Pericardium fibroblast (primary cell): ENCODE measurements around the gene RHOXF2. TPM values are rescaled to one million over a fixed set of nuclear protein-coding genes. Genes with fewer than 3 reads are reported as not detected.

ENCODE experiments used
- total RNA-seq: library from RNA; depleted of rRNA; stranded (reverse); fragments of >200 nt; gene quantifications from 2 replicates; pipeline ENCODE4 v1.2.3, GENCODE V29; 2015

The RHOXF2 gene, protein sequence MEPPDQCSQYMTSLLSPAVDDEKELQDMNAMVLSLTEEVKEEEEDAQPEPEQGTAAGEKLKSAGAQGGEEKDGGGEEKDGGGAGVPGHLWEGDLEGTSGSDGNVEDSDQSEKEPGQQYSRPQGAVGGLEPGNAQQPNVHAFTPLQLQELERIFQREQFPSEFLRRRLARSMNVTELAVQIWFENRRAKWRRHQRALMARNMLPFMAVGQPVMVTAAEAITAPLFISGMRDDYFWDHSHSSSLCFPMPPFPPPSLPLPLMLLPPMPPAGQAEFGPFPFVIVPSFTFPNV
- total RNA-seq, result not detected in 2 replicates

DNA sequence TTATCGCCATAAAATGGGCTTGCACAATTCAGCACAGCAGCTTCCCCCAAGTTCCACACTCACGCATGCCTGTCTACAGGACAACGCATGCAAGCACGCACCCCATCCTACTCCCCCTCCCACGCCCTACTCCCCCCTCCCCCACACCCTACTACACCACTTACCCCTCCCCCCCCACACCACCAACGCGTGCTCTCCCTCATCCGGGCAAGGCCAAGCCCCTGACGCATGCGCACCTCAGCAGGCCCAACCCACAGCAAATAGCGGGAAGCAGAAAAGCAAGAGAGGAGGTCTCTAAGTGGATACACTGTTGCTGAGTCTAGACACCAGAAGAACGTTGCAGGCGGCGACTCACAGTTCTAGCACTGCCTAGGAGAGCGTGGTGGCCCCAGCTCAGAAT, at the start of gene RHOXF2:
TSS of gene RHOXF2 (plus strand) at position 301 of the 400 bp plus-strand sequence. CDS start 138 bp downstream, outside the sequence.

DNA sequence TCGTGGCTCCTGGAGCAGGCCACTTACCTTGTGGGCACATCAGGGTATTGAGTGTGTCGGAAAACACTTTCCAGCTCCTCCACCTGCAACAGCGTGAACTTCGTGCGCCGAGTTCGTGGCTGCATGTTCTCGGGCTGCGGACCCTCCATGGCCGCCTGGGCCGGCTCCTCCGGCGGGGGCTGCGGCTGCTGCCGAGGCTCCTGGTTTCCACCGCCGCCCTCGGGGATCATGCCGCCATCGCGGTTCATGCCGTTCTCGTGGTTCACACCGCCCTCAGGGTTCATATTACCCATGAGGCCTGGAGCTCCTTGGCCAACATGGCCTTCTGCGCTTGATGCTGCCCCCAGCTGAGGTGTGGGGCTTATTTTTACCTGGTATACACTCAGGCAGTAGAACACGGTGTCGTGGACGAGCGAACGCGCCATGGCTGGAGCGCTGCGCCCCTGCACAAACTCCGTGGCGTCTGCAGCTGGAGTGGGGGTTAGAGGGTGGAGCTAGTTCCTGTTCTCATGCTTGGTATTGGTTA, 42.9 kb upstream of the RHOXF2 start, which contains the start of gene RHOXF1:
TSS of gene RHOXF1 (minus strand) at position 476 of the 526 bp plus-strand sequence. CDS start at position 425, 51 bp downstream.

Other genes starting within 250 kb of the RHOXF2 start
- 3.6 and 4.0 TPM in 2 replicates for gene NKAP, start 214.9 kb upstream of the RHOXF2 start, total RNA-seq
- gene RHOXF2B, start 80.9 kb upstream of the RHOXF2 start, total RNA-seq, result under 0.01 TPM in 1 of 2 replicates, not detected in the other
- not detected in 2 replicates for gene RHOXF1, start 42.7 kb upstream of the RHOXF2 start, total RNA-seq
- 6.8 and 11.2 TPM in 2 replicates for gene ZBTB33, start 92.2 kb downstream of the RHOXF2 start, total RNA-seq
- 0.26 TPM in 1 of 2 replicates, not detected in the other for gene TMEM255A, start 152.8 kb downstream of the RHOXF2 start, total RNA-seq
- gene ATP1B4, start 203.5 kb downstream of the RHOXF2 start, total RNA-seq, result 0.60 TPM in 1 of 2 replicates, not detected in the other